ENCODE measurements around the gene C1S.

Gene C1S

GRCh38 chr12:7091660-7092228, 31.2 kb downstream of the C1S start:
- Histone ChIP-seq H3K36me3 (ENCODE audit: insufficient read depth, low read length) (peaks cover 5% of the 10 kb centered on the region; the same call in 1 of the 2 replicates), H3K27me3 (ENCODE audit: insufficient read depth, low read length) (no peaks in the 10 kb centered on the region), H3K79me2 (ENCODE audit: control insufficient read depth, insufficient read depth, low read length, unreplicated experiment) (no peaks in the 10 kb centered on the region), H2AFZ (ENCODE audit: low read length, unreplicated experiment) (peak overlapping the region; percentile 0), H3K27ac (ENCODE audit: low read depth, low read length) (no peak overlapping the region), H3K4me3 (ENCODE audit: low read depth, low read length) (peak overlapping the region; percentile 73), H3K4me1 (ENCODE audit: control insufficient read depth, insufficient read depth, low read length, unreplicated experiment) (peaks cover 33% of the 10 kb centered on the region)

DNA sequence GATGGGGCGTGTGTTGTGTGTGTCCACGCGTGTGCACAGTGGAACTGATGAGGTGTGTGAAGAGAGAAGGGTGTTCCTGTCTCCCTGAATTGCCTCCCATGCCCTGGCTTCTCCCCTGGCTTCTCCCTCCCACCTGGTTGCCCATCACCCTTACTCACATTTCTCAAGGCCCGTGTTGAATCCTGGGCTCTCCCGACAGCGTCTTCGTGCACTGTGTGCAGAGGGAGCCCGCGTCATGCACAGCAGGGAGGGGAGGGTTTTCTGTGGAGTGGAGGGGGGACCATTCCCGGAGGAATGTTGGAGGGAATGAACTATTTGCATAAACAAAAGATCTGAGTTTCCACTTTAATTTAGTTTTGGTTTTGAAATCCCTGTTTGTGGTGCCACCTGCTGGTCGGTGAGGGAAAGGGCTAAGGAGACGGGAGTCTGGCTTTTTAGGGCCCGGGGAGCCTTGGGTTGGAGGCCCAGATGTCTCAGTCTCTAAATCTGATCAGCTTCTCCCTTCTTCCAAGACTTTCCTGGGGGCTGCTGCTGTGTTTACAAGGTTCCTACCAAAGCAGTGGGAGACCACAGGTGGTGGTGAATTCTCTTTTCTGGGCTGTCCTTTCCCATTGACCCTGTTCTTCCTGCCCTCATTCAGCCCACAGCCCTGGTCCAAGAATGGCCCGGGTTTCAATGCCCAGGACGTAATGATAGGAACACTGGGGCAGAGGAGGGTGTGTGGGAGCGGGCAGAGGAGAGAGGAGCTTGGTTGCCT, 31.9 kb downstream of the C1S start, which contains the start of gene C1R:
C1R (minus strand) TSS at position 217 of the 757 bp plus-strand sequence; CDS start at position 160, 57 bp downstream.
- H3K79me2 ChIP-seq (ENCODE audit: control insufficient read depth, insufficient read depth, low read length, unreplicated experiment), result no peaks in the 10 kb centered on the region
- H3K4me1 ChIP-seq (ENCODE audit: control insufficient read depth, insufficient read depth, low read length, unreplicated experiment), result peaks cover 33% of the 10 kb centered on the region
- H3K27ac ChIP-seq (ENCODE audit: low read depth, low read length), result 0 out of 2 replicates have a peak within 1 kb of the TSS, but pooled peaks have one; percentile 8
- peaks cover 4% of the 10 kb centered on the region; the same call in 1 of the 2 replicates for H3K36me3 ChIP-seq (ENCODE audit: insufficient read depth, low read length)
- H3K4me3 ChIP-seq (ENCODE audit: low read depth, low read length), result peak within 1 kb of the TSS; percentile 73
- peak within 1 kb of the TSS; percentile 35 for H2AFZ ChIP-seq (ENCODE audit: low read length, unreplicated experiment)
- no peaks in the 10 kb centered on the region for H3K27me3 ChIP-seq (ENCODE audit: insufficient read depth, low read length)

- peak overlapping the region; percentile 35 for H2AFZ ChIP-seq (ENCODE audit: low read length, unreplicated experiment)
- 0 out of 2 replicates have a peak overlapping the region, but pooled peaks have one; percentile 8 for H3K27ac ChIP-seq (ENCODE audit: low read depth, low read length)
- no peak overlapping the region for H3K4me3 ChIP-seq (ENCODE audit: low read depth, low read length)
- H3K36me3 ChIP-seq (ENCODE audit: insufficient read depth, low read length), result no peaks in the 10 kb centered on the region; the same call in 1 of the 2 replicates
- H3K27me3 ChIP-seq (ENCODE audit: insufficient read depth, low read length), result no peaks in the 10 kb centered on the region
- no peaks in the 10 kb centered on the region for H3K79me2 ChIP-seq (ENCODE audit: control insufficient read depth, insufficient read depth, low read length, unreplicated experiment)
- H3K4me1 ChIP-seq (ENCODE audit: control insufficient read depth, insufficient read depth, low read length, unreplicated experiment), result peaks cover 33% of the 10 kb centered on the region
Observed at GRCh38 chr12:7092986-7093460, 32.5 kb downstream of the C1S start.

DNA sequence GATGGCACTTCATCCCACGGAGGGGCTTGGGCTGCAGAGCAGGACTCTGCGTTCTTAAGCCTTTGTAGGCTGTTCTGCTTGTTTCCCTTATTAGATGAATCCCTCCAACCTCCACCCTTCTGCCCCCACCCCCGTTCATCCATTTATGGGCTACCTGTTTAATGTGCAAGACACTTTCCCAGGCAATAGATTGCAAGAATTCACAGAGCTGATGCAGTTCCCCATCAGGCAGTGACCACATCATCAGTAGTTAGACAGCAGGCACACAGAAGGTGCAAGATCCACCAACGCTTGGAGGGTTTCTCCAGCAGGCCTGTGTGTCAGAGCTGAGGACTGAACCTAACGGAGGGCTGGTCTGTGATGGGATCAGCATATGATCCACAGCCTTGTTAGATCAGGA, 33.0 kb downstream of the C1S start:
- Histone ChIP-seq H3K27me3 (ENCODE audit: insufficient read depth, low read length) (no peaks in the 10 kb centered on the region), H3K4me3 (ENCODE audit: low read depth, low read length) (no peak overlapping the region), H3K27ac (ENCODE audit: low read depth, low read length) (no peak overlapping the region), H2AFZ (ENCODE audit: low read length, unreplicated experiment) (no peak overlapping the region), H3K4me1 (ENCODE audit: control insufficient read depth, insufficient read depth, low read length, unreplicated experiment) (peaks cover 33% of the 10 kb centered on the region), H3K79me2 (ENCODE audit: control insufficient read depth, insufficient read depth, low read length, unreplicated experiment) (no peaks in the 10 kb centered on the region), H3K36me3 (ENCODE audit: insufficient read depth, low read length) (peaks cover 3% of the 10 kb centered on the region; the same call in 1 of the 2 replicates)

DNA sequence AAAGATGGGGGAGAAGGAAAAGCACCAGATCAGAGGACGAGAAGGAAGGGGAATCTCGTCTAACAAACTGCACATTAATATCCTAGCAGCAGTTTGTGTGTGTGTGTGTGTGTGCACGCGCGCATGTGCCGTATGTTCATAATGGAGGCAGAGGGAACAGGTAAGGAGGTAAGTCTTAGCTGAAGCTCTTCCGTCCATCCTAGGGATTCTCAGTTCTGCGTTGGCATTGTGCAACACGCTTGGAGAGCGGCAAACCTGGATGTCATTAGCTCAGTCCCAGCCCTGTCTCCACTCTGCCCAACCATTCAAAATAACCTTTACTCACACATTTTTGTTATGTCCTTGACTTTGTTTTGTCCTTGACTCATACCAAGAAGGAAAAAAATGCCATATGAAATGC, 33.4 kb downstream of the C1S start:
- no peak overlapping the region for H2AFZ ChIP-seq (ENCODE audit: low read length, unreplicated experiment)
- H3K27me3 ChIP-seq (ENCODE audit: insufficient read depth, low read length), result no peaks in the 10 kb centered on the region
- H3K4me3 ChIP-seq (ENCODE audit: low read depth, low read length), result no peak overlapping the region
- no peak overlapping the region; the same call in 1 of the 2 replicates for H3K27ac ChIP-seq (ENCODE audit: low read depth, low read length)
- H3K79me2 ChIP-seq (ENCODE audit: control insufficient read depth, insufficient read depth, low read length, unreplicated experiment), result no peaks in the 10 kb centered on the region
- H3K36me3 ChIP-seq (ENCODE audit: insufficient read depth, low read length), result peaks cover 5% of the 10 kb centered on the region; the same call in 1 of the 2 replicates
- peaks cover 33% of the 10 kb centered on the region for H3K4me1 ChIP-seq (ENCODE audit: control insufficient read depth, insufficient read depth, low read length, unreplicated experiment)

- peaks cover 13% of the 10 kb centered on the region for H3K36me3 ChIP-seq (ENCODE audit: insufficient read depth, low read length)
- no peaks in the 10 kb centered on the region for H3K79me2 ChIP-seq (ENCODE audit: control insufficient read depth, insufficient read depth, low read length, unreplicated experiment)
- no peak overlapping the region for H3K4me3 ChIP-seq (ENCODE audit: low read depth, low read length)
- H3K27ac ChIP-seq (ENCODE audit: low read depth, low read length), result no peak overlapping the region
- H2AFZ ChIP-seq (ENCODE audit: low read length, unreplicated experiment), result no peak overlapping the region
- H3K4me1 ChIP-seq (ENCODE audit: control insufficient read depth, insufficient read depth, low read length, unreplicated experiment), result peaks cover 24% of the 10 kb centered on the region
- H3K27me3 ChIP-seq (ENCODE audit: insufficient read depth, low read length), result no peaks in the 10 kb centered on the region
Observed at GRCh38 chr12:7096006-7096932, 35.8 kb downstream of the C1S start.

- Histone ChIP-seq H3K27me3 (ENCODE audit: insufficient read depth, low read length) (no peaks in the 10 kb centered on the region), H3K4me3 (ENCODE audit: low read depth, low read length) (no peak overlapping the region), H3K36me3 (ENCODE audit: insufficient read depth, low read length) (peaks cover 13% of the 10 kb centered on the region), H3K79me2 (ENCODE audit: control insufficient read depth, insufficient read depth, low read length, unreplicated experiment) (no peaks in the 10 kb centered on the region), H2AFZ (ENCODE audit: low read length, unreplicated experiment) (no peak overlapping the region), H3K4me1 (ENCODE audit: control insufficient read depth, insufficient read depth, low read length, unreplicated experiment) (peaks cover 24% of the 10 kb centered on the region), H3K27ac (ENCODE audit: low read depth, low read length) (no peak overlapping the region)
Observed at GRCh38 chr12:7096979-7097378, 36.5 kb downstream of the C1S start.

DNA sequence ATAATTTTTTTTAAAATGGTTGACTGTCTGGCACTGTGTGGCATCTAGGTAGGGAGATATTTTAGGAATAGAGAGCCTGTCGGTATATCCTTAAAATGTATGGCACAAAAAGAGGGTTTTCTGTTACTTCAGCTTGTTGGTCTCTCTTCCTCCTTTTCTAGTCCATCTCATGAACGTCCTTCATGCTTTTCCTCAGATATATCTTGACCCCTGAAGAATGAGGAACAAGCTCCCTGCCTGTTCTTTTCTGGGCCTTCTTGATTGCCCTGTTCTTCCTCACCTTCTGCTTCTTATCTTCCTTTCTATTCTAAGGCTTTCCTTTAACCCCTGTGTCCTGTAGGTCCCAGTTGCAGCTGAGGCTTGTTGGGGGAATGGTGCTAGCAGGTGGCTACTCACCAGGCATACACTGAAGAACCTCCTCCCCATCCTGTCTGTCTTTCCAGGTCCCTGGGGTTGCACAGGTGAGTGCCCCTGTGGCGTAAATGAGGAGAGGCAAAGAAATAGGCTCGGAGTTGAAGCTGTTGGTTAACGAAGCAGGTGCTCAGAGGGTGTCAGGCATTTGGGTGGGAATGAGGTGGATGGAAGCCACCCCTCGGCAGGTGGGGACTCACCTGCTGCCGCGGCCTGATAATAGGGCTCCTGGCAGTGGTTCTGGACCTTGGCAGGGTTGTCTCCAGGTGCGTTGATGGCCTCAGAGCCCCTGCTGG, 38.9 kb downstream of the C1S start:
- no peak overlapping the region for H3K27ac ChIP-seq (ENCODE audit: low read depth, low read length)
- no peak overlapping the region for H2AFZ ChIP-seq (ENCODE audit: low read length, unreplicated experiment)
- H3K4me3 ChIP-seq (ENCODE audit: low read depth, low read length), result no peak overlapping the region
- peaks cover 22% of the 10 kb centered on the region for H3K36me3 ChIP-seq (ENCODE audit: insufficient read depth, low read length)
- H3K27me3 ChIP-seq (ENCODE audit: insufficient read depth, low read length), result no peaks in the 10 kb centered on the region
- peaks cover 16% of the 10 kb centered on the region for H3K4me1 ChIP-seq (ENCODE audit: control insufficient read depth, insufficient read depth, low read length, unreplicated experiment)
- H3K79me2 ChIP-seq (ENCODE audit: control insufficient read depth, insufficient read depth, low read length, unreplicated experiment), result peaks cover 4% of the 10 kb centered on the region

DNA sequence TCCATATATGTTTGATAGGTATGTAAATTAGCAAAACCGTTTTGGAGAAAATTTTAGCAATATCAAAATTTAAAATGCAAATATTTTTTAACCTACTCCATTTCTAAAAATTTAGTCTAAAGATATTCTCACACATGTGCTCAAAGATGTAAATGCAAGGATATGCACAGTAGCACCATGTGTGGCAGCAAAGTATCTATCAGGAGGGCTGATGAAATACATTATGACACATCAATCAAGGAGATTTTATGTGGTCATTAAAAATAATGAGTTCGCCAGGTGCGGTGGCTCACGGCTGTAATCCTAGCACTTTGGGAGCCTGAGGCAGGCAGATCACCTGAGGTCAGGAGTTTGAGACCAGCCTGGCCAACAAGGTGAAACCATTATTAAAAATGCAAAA, 39.7 kb downstream of the C1S start:
- H3K36me3 ChIP-seq (ENCODE audit: insufficient read depth, low read length), result peaks cover 22% of the 10 kb centered on the region
- peaks cover 9% of the 10 kb centered on the region for H3K79me2 ChIP-seq (ENCODE audit: control insufficient read depth, insufficient read depth, low read length, unreplicated experiment)
- no peak overlapping the region for H3K27ac ChIP-seq (ENCODE audit: low read depth, low read length)
- H3K27me3 ChIP-seq (ENCODE audit: insufficient read depth, low read length), result no peaks in the 10 kb centered on the region
- no peak overlapping the region for H2AFZ ChIP-seq (ENCODE audit: low read length, unreplicated experiment)
- H3K4me3 ChIP-seq (ENCODE audit: low read depth, low read length), result no peak overlapping the region
- peaks cover 13% of the 10 kb centered on the region for H3K4me1 ChIP-seq (ENCODE audit: control insufficient read depth, insufficient read depth, low read length, unreplicated experiment)
